SIG-M5 (cell line): ENCODE measurements around the gene TBCEL.
"Not testable (repeated sequence)": the region's sequence is repeated elsewhere in the genome, so short reads cannot be mapped to it uniquely, and the experiment has no call there.

Experiments used
- DNase-seq: peaks from one replicate; lab custom pipeline; 2025; lab: John Stamatoyannopoulos, UW

Gene TBCEL

GRCh38 chr11:121023848-121024751 is at the start of gene TBCEL:
TBCEL (plus strand) TSS chr11:121024102; CDS start chr11:121045691, 21,589 bp downstream.
- no peak for DNase-seq

- DNase-seq, result no peak
Observed at GRCh38 chr11:120974466-120974865, 49.4 kb upstream of the TBCEL start.

- DNase-seq, result no peak
Observed at GRCh38 chr11:120974965-120975364, 48.9 kb upstream of the TBCEL start.

GRCh38 chr11:120977266-120978137 is 46.4 kb upstream of the TBCEL start:
- no peak for DNase-seq

GRCh38 chr11:120978701-120979100 is 45.2 kb upstream of the TBCEL start:
- no peak for DNase-seq

GRCh38 chr11:120985718-120986569 is 38.0 kb upstream of the TBCEL start:
- DNase-seq, result no peak

- no peak for DNase-seq
Observed at GRCh38 chr11:120988603-120989002, 35.3 kb upstream of the TBCEL start.

- no peak for DNase-seq
Observed at GRCh38 chr11:120991830-120992686, 31.8 kb upstream of the TBCEL start.

- no peak for DNase-seq
Observed at GRCh38 chr11:120994091-120994859, 29.6 kb upstream of the TBCEL start.

GRCh38 chr11:120995184-120995583 is 28.7 kb upstream of the TBCEL start:
- no peak for DNase-seq

- no peak for DNase-seq
Observed at GRCh38 chr11:120996973-120997372, 26.9 kb upstream of the TBCEL start.

- no peak for DNase-seq
Observed at GRCh38 chr11:120998581-120998980, 25.3 kb upstream of the TBCEL start.

GRCh38 chr11:121004206-121004840 is 19.6 kb upstream of the TBCEL start:
- no peak for DNase-seq

GRCh38 chr11:121006922-121007321 is 17.0 kb upstream of the TBCEL start:
- no peak for DNase-seq

- DNase-seq, result no peak
Observed at GRCh38 chr11:121008551-121008950, 15.4 kb upstream of the TBCEL start.

GRCh38 chr11:121012091-121012490 is 11.8 kb upstream of the TBCEL start:
- no peak for DNase-seq

- no peak for DNase-seq
Observed at GRCh38 chr11:121018746-121019145, 5.2 kb upstream of the TBCEL start.

- not testable (repeated sequence) for DNase-seq
Observed at GRCh38 chr11:121021718-121022117, 2.2 kb upstream of the TBCEL start.

GRCh38 chr11:121024989-121025388 is 1.1 kb downstream of the TBCEL start:
- no peak for DNase-seq

GRCh38 chr11:121029153-121029552 is 5.3 kb downstream of the TBCEL start:
- DNase-seq, result no peak
